ENCODE data around the gene NTHL1. TPM values are rescaled to one million over a fixed set of nuclear protein-coding genes. Genes with fewer than 3 reads are reported as not detected.
A peak's percentile ranks its signal among the peaks of the same experiment; 100 is the strongest.

NTHL1 gene
- total and polyA plus RNA-seq, 2 of the 13 experiments (the other 11 are each of a cell fraction or from before 2014, with no cell fraction given): 47.5 to 64.9 TPM

GRCh38 chr16:2025878-2026460, 21.7 kb downstream of the NTHL1 start:
- peak overlapping the region; percentile 45 to 79 (median 58) for H3K4me3 ChIP-seq (replicated peaks in 1 of 3; ENCODE audit: insufficient read depth in 1 of 3, low read depth in 2 of 3, low read length in 3 of 3)
- TF ChIP-seq ZBTB33 (CRISPR knock-in tag; IDR thresholded peaks at IDR 0.05): no peak
- no peak for TF ChIP-seq ZNF678 (CRISPR knock-in tag; IDR thresholded peaks at IDR 0.05)
- TF ChIP-seq CENPBD1 (CRISPR knock-in tag; IDR thresholded peaks at IDR 0.05; ENCODE audit: borderline replicate concordance, low read depth): no peak
- TF ChIP-seq ZNF136 (CRISPR knock-in tag; IDR thresholded peaks at IDR 0.05; ENCODE audit: low read depth): no peak
- TF ChIP-seq MXD4 (CRISPR knock-in tag; IDR thresholded peaks at IDR 0.05): no peak
- TF ChIP-seq ESRRA (CRISPR knock-in tag; IDR thresholded peaks at IDR 0.05; ENCODE audit: low read depth): no peak
- no peak for TF ChIP-seq CHCHD3 (CRISPR knock-in tag; IDR thresholded peaks at IDR 0.05)
- TF ChIP-seq ZKSCAN8 (CRISPR knock-in tag; IDR thresholded peaks at IDR 0.05; ENCODE audit: borderline replicate concordance): no peak
- TF ChIP-seq BCLAF1 (IDR thresholded peaks at IDR 0.05): no peak
- TF ChIP-seq FOSL1 (CRISPR knock-in tag; IDR thresholded peaks at IDR 0.05; ENCODE audit: borderline replicate concordance): no peak
- no peak for TF ChIP-seq AGO1 (IDR thresholded peaks at IDR 0.05; ENCODE audit: low read depth, low read length, poor library complexity, severe bottlenecking)
- TF ChIP-seq IKZF5 (CRISPR knock-in tag; IDR thresholded peaks at IDR 0.05): no peak
- 0 out of 2 replicates have a peak, but pooled peaks have one; percentile 19 for TF ChIP-seq MAX (IDR thresholded peaks at IDR 0.05)
- TF ChIP-seq RFX5 (IDR thresholded peaks at IDR 0.05; ENCODE audit: low read depth, low read length): no peak
- no peak; the same call in 1 of the 2 replicates for TF ChIP-seq MXD1 (CRISPR knock-in tag; IDR thresholded peaks at IDR 0.05)
- TF ChIP-seq ZNF496 (CRISPR knock-in tag; IDR thresholded peaks at IDR 0.05; ENCODE audit: insufficient replicate concordance): no peak

More at GRCh38 chr16:2025878-2026460, 21.7 kb downstream of the NTHL1 start:
- peaks cover 62% of the 10 kb centered on the region for H3K4me1 ChIP-seq (ENCODE audit: insufficient read depth, low read length)
- in situ Hi-C loops (cut with HindIII; ENCODE audit: extremely low pct_ligation_motif_present, low pct_unique_long_range_greater_than_20kb): no loop called here
- intact Hi-C loops (cut with micrococcal nuclease; ENCODE audit: unreplicated experiment): no loop called here
- H4K20me1 ChIP-seq (ENCODE audit: insufficient read depth, low read length): 0 out of 2 replicates have a peak, but pooled peaks cover 7% of the 10 kb centered on the region
- no peak for DNase-seq (ENCODE audit: low spot score)
- H3K9me3 ChIP-seq (ENCODE audit: low read length): no peaks in the 10 kb centered on the region
- 14% methylated on average over 1 of the region's 16 CpGs for WGBS (ENCODE audit: low lambda C conversion rate)
- ATAC-seq: peak; percentile 1; the same call in 2 of the 3 replicates
- peak overlapping the region; percentile 81 for H3K4me2 ChIP-seq (ENCODE audit: low read depth, low read length)
- peaks cover 1 to 9% of the 10 kb centered on the region in 2 experiments; a peak in 2 of 5 replicates for H3K27me3 ChIP-seq (ENCODE audit: control insufficient read depth in 1 of 2, insufficient read depth in 2 of 2, low read length in 2 of 2)
- POLR2A ChIA-PET: interaction anchor here (1.0 to 6.2 kb wide), 4 partner anchors 8 to 129 kb away, joined by 3 to 62 read pairs (median 32); partner anchors contain the start of gene TRAF7
- H2AFZ ChIP-seq (ENCODE audit: low read length): no peak overlapping the region
- no peak overlapping the region for H3K27ac ChIP-seq (ENCODE audit: extremely low read length, insufficient read depth, low read length)
- H3K79me2 ChIP-seq (ENCODE audit: insufficient read depth, low read length): peaks cover 3% of the 10 kb centered on the region
- peak overlapping the region; percentile 60; the same call in 1 of the 2 replicates for H3K9ac ChIP-seq (ENCODE audit: insufficient read depth, low read depth, low read length)
- no TSS peak for BruUV-seq (replicated peaks)
- FAIRE-seq: no peak
- CTCF ChIA-PET (ENCODE audit: low intra/inter-chr PET ratio, low total read pairs): no interaction called here
- H3K36me3 ChIP-seq (replicated peaks in 1 of 2; ENCODE audit: control insufficient read depth in 1 of 2, insufficient read depth in 2 of 2, low read length in 2 of 2): no peaks in the 10 kb centered on the region
